SK-N-SH treated with all-trans-retinoic acid at 6 μM for 48 hours (cell line): ENCODE results near the gene OPN1SW.

Source experiments
- BACH2 ChIP-seq: fragments of 250-450 bp; sonication (Bioruptor Pico); IDR thresholded peaks from 2 replicates; pipeline ENCODE4 v1.9.0; 2021; ENCODE audit warnings: mild to moderate bottlenecking, borderline replicate concordance
- ESRRG ChIP-seq: fragments of 250-450 bp; sonication (Bioruptor Pico); IDR thresholded peaks from 2 replicates; pipeline ENCODE4 v1.6.1; 2021; ENCODE audit warnings: mild to moderate bottlenecking
- GLIS3 ChIP-seq: fragments of 250-450 bp; sonication (Bioruptor Pico); IDR thresholded peaks from 2 replicates; pipeline ENCODE4 v1.5.0; 2020; ENCODE audit warnings: mild to moderate bottlenecking, moderate library complexity
- ISL1 ChIP-seq: fragments of 250-450 bp; sonication (Bioruptor Pico); IDR thresholded peaks from 2 replicates; pipeline ENCODE4 v2.1.2; 2022; ENCODE audit warnings: mild to moderate bottlenecking, moderate library complexity
- ZC3H10 ChIP-seq: fragments of 250-450 bp; sonication (Bioruptor Pico); IDR thresholded peaks from 2 replicates; pipeline ENCODE4 v1.5.1; 2021; ENCODE audit warnings: mild to moderate bottlenecking, moderate library complexity
- ZFP3 ChIP-seq: fragments of 250-450 bp; sonication (Bioruptor Pico); IDR thresholded peaks from 2 replicates; pipeline ENCODE4 v1.5.0; 2020; ENCODE audit warnings: mild to moderate bottlenecking, moderate library complexity
- ZFP30 ChIP-seq: fragments of 450-650 bp; formaldehyde crosslinking; IDR thresholded peaks from 2 replicates; pipeline ENCODE4 v1.5.0; 2022; ENCODE audit warnings: mild to moderate bottlenecking, moderate library complexity
- ZNF565 ChIP-seq: fragments of 450-650 bp; formaldehyde crosslinking; conservative IDR thresholded peaks from 2 replicates; pipeline ENCODE4 v1.5.0; 2020; ENCODE audit warnings: low read depth, mild to moderate bottlenecking, moderate library complexity
- TF ChIP-seq, protein P1 (sequence below): fragments of 250-450 bp; sonication (Bioruptor Pico); IDR thresholded peaks from 2 replicates; pipeline ENCODE4 v1.8.0; 2021; ENCODE audit warnings: low read depth, mild to moderate bottlenecking, moderate library complexity, borderline replicate concordance
- TF ChIP-seq, protein P2 (sequence below): fragments of 250-450 bp; sonication (Bioruptor Pico); IDR thresholded peaks from 2 replicates; pipeline ENCODE4 v1.5.0; 2020; ENCODE audit warnings: mild to moderate bottlenecking, moderate library complexity
- TF ChIP-seq, protein P3 (sequence below): fragments of 250-450 bp; sonication (Bioruptor Pico); IDR thresholded peaks from 2 replicates; pipeline ENCODE4 v1.5.1; 2020; ENCODE audit warnings: low read depth, mild to moderate bottlenecking, moderate library complexity
- TF ChIP-seq, protein P4 (sequence below): fragments of 250-450 bp; sonication (Bioruptor Pico); IDR thresholded peaks from 2 replicates; pipeline ENCODE4 v1.8.0; 2020; ENCODE audit warnings: mild to moderate bottlenecking, moderate library complexity, borderline replicate concordance

DNA sequence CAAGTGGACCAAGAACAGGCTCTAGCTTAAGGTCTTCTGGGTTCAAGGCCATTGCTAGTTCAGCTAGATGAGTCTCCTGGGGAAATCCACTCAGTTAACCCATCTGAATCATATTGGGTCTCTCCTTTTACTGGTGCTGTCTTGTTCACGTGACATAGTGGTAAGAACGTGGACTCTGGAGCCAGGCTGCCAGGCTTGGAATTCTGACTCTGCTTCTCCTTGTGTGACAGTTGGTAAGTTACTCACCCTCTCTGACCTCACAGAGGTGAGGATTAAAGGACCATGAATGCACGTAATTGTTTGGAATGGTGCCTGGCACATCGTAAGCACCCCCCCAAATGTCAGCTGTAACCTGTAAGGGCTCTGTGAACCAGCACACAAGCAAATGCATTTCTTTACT is 46.1 kb downstream of the OPN1SW start:
- TF ChIP-seq, protein P1, sequence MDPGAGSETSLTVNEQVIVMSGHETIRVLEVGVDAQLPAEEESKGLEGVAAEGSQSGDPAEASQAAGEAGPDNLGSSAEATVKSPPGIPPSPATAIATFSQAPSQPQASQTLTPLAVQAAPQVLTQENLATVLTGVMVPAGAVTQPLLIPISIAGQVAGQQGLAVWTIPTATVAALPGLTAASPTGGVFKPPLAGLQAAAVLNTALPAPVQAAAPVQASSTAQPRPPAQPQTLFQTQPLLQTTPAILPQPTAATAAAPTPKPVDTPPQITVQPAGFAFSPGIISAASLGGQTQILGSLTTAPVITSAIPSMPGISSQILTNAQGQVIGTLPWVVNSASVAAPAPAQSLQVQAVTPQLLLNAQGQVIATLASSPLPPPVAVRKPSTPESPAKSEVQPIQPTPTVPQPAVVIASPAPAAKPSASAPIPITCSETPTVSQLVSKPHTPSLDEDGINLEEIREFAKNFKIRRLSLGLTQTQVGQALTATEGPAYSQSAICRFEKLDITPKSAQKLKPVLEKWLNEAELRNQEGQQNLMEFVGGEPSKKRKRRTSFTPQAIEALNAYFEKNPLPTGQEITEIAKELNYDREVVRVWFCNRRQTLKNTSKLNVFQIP (CRISPR knock-in tag) = no peak
- TF ChIP-seq ZNF565 = no peak
- TF ChIP-seq ESRRG (CRISPR knock-in tag) = no peak
- TF ChIP-seq GLIS3 = no peak
- TF ChIP-seq, protein P2, sequence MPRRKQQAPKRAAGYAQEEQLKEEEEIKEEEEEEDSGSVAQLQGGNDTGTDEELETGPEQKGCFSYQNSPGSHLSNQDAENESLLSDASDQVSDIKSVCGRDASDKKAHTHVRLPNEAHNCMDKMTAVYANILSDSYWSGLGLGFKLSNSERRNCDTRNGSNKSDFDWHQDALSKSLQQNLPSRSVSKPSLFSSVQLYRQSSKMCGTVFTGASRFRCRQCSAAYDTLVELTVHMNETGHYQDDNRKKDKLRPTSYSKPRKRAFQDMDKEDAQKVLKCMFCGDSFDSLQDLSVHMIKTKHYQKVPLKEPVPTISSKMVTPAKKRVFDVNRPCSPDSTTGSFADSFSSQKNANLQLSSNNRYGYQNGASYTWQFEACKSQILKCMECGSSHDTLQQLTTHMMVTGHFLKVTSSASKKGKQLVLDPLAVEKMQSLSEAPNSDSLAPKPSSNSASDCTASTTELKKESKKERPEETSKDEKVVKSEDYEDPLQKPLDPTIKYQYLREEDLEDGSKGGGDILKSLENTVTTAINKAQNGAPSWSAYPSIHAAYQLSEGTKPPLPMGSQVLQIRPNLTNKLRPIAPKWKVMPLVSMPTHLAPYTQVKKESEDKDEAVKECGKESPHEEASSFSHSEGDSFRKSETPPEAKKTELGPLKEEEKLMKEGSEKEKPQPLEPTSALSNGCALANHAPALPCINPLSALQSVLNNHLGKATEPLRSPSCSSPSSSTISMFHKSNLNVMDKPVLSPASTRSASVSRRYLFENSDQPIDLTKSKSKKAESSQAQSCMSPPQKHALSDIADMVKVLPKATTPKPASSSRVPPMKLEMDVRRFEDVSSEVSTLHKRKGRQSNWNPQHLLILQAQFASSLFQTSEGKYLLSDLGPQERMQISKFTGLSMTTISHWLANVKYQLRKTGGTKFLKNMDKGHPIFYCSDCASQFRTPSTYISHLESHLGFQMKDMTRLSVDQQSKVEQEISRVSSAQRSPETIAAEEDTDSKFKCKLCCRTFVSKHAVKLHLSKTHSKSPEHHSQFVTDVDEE (CRISPR knock-in tag) = no peak
- TF ChIP-seq, protein P3, sequence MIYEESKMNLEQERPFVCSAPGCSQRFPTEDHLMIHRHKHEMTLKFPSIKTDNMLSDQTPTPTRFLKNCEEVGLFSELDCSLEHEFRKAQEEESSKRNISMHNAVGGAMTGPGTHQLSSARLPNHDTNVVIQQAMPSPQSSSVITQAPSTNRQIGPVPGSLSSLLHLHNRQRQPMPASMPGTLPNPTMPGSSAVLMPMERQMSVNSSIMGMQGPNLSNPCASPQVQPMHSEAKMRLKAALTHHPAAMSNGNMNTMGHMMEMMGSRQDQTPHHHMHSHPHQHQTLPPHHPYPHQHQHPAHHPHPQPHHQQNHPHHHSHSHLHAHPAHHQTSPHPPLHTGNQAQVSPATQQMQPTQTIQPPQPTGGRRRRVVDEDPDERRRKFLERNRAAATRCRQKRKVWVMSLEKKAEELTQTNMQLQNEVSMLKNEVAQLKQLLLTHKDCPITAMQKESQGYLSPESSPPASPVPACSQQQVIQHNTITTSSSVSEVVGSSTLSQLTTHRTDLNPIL (CRISPR knock-in tag) = no peak
- TF ChIP-seq, protein P4, sequence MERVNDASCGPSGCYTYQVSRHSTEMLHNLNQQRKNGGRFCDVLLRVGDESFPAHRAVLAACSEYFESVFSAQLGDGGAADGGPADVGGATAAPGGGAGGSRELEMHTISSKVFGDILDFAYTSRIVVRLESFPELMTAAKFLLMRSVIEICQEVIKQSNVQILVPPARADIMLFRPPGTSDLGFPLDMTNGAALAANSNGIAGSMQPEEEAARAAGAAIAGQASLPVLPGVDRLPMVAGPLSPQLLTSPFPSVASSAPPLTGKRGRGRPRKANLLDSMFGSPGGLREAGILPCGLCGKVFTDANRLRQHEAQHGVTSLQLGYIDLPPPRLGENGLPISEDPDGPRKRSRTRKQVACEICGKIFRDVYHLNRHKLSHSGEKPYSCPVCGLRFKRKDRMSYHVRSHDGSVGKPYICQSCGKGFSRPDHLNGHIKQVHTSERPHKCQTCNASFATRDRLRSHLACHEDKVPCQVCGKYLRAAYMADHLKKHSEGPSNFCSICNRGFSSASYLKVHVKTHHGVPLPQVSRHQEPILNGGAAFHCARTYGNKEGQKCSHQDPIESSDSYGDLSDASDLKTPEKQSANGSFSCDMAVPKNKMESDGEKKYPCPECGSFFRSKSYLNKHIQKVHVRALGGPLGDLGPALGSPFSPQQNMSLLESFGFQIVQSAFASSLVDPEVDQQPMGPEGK (CRISPR knock-in tag) = no peak
- no peak for TF ChIP-seq ZFP30 (CRISPR knock-in tag)
- TF ChIP-seq ZFP3 (CRISPR knock-in tag) = no peak
- TF ChIP-seq ISL1 (CRISPR knock-in tag) = no peak
- TF ChIP-seq ZC3H10 (CRISPR knock-in tag) = no peak
- no peak for TF ChIP-seq BACH2
